ENCODE measurements around the gene TNIP1.

The TNIP1 gene

GRCh38 chr5:150989695-150990094, 91.1 kb downstream of the TNIP1 start:
- no peak for DNase-seq

- no peak for DNase-seq
Observed at GRCh38 chr5:150987746-150988145, 93.1 kb downstream of the TNIP1 start.

Measured in NCI-H1694 (cell line).